SH-SY5Y (cell line): ENCODE results near the gene SYS1.

ENCODE experiments used
- GATA2 ChIP-seq: IDR thresholded peaks from 2 replicates; pipeline ENCODE4 v1.6.1; 2011; ENCODE audit warnings: mild to moderate bottlenecking, low read depth, low read length
- GATA3 ChIP-seq: IDR thresholded peaks from 2 replicates; pipeline ENCODE4 v1.6.1; 2011; ENCODE audit warnings: low read depth, mild to moderate bottlenecking, low read length, moderate library complexity

- TF ChIP-seq GATA2 (no peak), GATA3 (no peak)
Observed at GRCh38 chr20:45338121-45339030, 24.6 kb upstream of the SYS1 start.
